Activated CD4-positive, alpha-beta memory T cell treated with anti-CD3 and anti-CD28 coated beads for 36 hours (primary cell): ENCODE results near the gene XKR8. TPM values are rescaled to one million over a fixed set of nuclear protein-coding genes. Genes with fewer than 3 reads are reported as not detected.

Source experiments
- CTCF ChIA-PET: fragments of 350-600 bp; sonication (Branson Sonifier 250); formaldehyde crosslinking; loops from one replicate; lab custom pipeline; 2021; ENCODE audit warnings: antibody characterized with exemption, inconsistent platforms; lab: Charles Lee
- POLR2A ChIA-PET: fragments of 350-600 bp; sonication (Branson Sonifier 250); formaldehyde crosslinking; loops from one replicate; lab custom pipeline; 2021; ENCODE audit warnings: antibody characterized with exemption; lab: Charles Lee
- DNase-seq: peaks from one replicate; pipeline ENCODE4 v3.0.0-alpha.2; 2020
- H3K27ac Mint-ChIP-seq: one replicate; pipeline ENCODE4 v1.8.0; 2021; ENCODE audit warnings: mixed read lengths
- H3K27me3 Mint-ChIP-seq: one replicate; pipeline ENCODE4 v1.8.0; 2021; ENCODE audit warnings: mixed read lengths
- H3K36me3 Mint-ChIP-seq: one replicate; pipeline ENCODE4 v1.8.0; 2021; ENCODE audit warnings: mixed read lengths
- H3K4me1 Mint-ChIP-seq: one replicate; pipeline ENCODE4 v1.8.0; 2021; ENCODE audit warnings: low read depth, mixed read lengths
- H3K4me3 Mint-ChIP-seq: one replicate; pipeline ENCODE4 v1.8.0; 2021; ENCODE audit warnings: mild to moderate bottlenecking, mixed read lengths
- H3K9me3 Mint-ChIP-seq: one replicate; pipeline ENCODE4 v1.8.0; 2021; ENCODE audit warnings: mixed read lengths
- intact Hi-C: fragments of 100-400 bp; cut with micrococcal nuclease; formaldehyde crosslinking; loops from one replicate; pipeline ENCODE4 v1.15.1; 2023
- total RNA-seq, 2 experiments: library from RNA; stranded (reverse); gene quantifications; one replicate each; pipeline ENCODE4 v1.2.3, GENCODE V29; 2021

The XKR8 gene, protein sequence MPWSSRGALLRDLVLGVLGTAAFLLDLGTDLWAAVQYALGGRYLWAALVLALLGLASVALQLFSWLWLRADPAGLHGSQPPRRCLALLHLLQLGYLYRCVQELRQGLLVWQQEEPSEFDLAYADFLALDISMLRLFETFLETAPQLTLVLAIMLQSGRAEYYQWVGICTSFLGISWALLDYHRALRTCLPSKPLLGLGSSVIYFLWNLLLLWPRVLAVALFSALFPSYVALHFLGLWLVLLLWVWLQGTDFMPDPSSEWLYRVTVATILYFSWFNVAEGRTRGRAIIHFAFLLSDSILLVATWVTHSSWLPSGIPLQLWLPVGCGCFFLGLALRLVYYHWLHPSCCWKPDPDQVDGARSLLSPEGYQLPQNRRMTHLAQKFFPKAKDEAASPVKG
- total RNA-seq, result 1 to 10 TPM; 7.1 to 8.9 TPM

DNA sequence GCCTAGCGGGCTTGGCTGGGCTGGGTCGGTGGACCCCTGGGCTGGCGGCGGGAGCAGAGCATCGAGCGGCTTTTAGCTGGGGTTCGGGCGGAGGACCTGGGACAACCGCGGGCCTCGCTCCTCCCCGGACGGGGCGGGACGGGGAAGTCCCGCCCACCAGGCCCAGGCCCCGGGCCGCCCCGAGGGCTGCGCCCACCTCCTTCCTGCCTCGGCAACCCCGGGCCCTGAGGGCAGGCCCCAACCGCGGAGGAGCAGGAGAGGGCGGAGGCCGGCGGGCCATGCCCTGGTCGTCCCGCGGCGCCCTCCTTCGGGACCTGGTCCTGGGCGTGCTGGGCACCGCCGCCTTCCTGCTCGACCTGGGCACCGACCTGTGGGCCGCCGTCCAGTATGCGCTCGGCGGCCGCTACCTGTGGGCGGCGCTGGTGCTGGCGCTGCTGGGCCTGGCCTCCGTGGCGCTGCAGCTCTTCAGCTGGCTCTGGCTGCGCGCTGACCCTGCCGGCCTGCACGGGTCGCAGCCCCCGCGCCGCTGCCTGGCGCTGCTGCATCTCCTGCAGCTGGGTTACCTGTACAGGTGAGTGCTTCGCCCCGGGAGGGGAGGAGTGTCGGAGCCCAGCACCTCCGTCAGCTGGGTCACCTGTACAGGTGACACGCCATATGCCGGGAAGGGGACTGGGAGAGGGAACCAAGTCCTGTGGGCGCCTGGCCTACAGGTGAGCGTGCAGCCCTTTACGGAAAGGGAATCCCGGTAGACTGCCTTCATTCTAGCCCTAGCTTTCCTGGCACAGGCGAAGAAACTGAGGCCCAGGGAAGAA is at the start of gene XKR8:
Gene XKR8, plus strand, starts transcription at position 182 of the 812 bp plus-strand sequence. Its CDS starts 97 bp downstream, at position 279.
- CTCF ChIA-PET, result interaction anchor here (1.1 to 4.2 kb wide), 3 partner anchors 12 to 291 kb away, joined by 3 to 14 read pairs (median 4); no protein-coding TSS in a partner anchor
- POLR2A ChIA-PET, result interaction anchor here (0.6 to 0.8 kb wide), 4 partner anchors 15 to 622 kb away, joined by 3 to 4 read pairs (median 3); no protein-coding TSS in a partner anchor
- Mint-ChIP-seq H3K36me3 (no peaks in the 10 kb centered on the region), H3K4me1 (peaks cover 20% of the 10 kb centered on the region), H3K27ac (peak within 1 kb of the TSS; percentile 82), H3K9me3 (no peaks in the 10 kb centered on the region), H3K4me3 (peak within 1 kb of the TSS; percentile 78), H3K27me3 (no peaks in the 10 kb centered on the region)
- DNase-seq, result peak; percentile 89
- intact Hi-C loops, result loop anchor here (1.0 kb wide), 1 partner anchor 19 kb away; no protein-coding TSS in a partner anchor

- peak; percentile 46 for DNase-seq
- intact Hi-C loops, result loop anchor here (1.0 to 2.0 kb wide), 3 partner anchors 21 to 288 kb away; partner anchors contain the start of gene STX12
- peak overlapping the region; percentile 52 for H3K4me3 Mint-ChIP-seq
- H3K9me3 Mint-ChIP-seq, result peaks cover 7% of the 10 kb centered on the region
- ChIA-PET POLR2A (interaction anchor here (0.7 to 1.4 kb wide), 4 partner anchors 32 to 595 kb away, joined by 3 to 4 read pairs (median 4); partner anchors contain the start of gene THEMIS2), CTCF (interaction anchor here (0.7 to 1.2 kb wide), 2 partner anchors 28 to 914 kb away, joined by 3 read pairs; no protein-coding TSS in a partner anchor)
- peaks cover 21% of the 10 kb centered on the region for H3K4me1 Mint-ChIP-seq
- H3K36me3 Mint-ChIP-seq, result peaks cover 36% of the 10 kb centered on the region
- peak overlapping the region; percentile 93 for H3K27ac Mint-ChIP-seq
- H3K27me3 Mint-ChIP-seq, result no peaks in the 10 kb centered on the region
These were observed 47.3 kb upstream of the XKR8 start for GRCh38 chr1:27912429-27912828.

DNA sequence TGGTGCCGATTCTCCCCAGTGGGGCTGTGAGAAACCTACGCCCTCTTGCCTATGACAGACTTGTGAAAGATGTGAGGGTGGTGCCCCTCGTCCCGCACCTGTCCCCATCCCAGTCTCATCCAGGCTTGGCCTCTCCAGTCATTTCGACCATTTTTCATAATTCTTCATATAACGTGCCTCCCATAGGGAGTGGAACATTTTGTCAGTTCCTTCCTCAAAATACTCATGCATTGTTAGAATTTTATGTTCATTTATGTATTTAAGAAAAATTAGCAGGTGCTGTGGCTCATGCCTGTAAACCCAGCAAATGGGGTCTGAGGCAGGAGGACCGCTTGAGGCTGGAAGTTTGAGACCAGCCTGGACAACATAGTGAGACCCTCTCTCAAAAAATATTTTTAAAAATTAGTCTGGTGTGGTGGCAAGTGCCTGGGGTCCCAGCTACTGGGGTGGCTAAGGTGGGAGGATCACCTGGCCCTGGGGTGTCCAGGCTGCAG is 44.6 kb upstream of the XKR8 start:
- H3K27me3 Mint-ChIP-seq, result no peaks in the 10 kb centered on the region
- CTCF ChIA-PET, result no interaction called here

DNA sequence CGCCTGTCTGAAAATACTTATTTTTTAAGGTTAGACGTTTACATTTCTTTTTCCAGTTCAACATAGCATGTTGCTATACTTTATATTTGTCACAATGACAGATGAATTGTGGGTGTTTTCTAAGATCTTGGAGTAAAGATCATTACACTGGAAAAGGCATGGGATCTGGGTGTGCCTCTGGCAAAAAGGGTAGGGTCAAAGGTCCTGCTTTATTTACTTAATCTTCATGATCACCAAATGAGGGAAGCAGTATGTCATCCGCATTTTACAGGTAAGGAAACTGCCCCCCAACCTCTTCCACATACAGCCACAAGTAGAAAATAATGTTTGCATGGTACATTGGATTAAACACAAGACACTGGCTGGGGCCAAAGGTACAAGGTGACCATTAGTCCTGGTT is 37.5 kb upstream of the XKR8 start:
- no peak overlapping the region for H3K27ac Mint-ChIP-seq
- no peak overlapping the region for H3K4me3 Mint-ChIP-seq
- DNase-seq, result no peak
- no peaks in the 10 kb centered on the region for H3K27me3 Mint-ChIP-seq
- no peaks in the 10 kb centered on the region for H3K36me3 Mint-ChIP-seq
- CTCF ChIA-PET, result no interaction called here
- H3K9me3 Mint-ChIP-seq, result no peaks in the 10 kb centered on the region
- H3K4me1 Mint-ChIP-seq, result no peaks in the 10 kb centered on the region
- POLR2A ChIA-PET, result no interaction called here
- intact Hi-C loops, result no loop called here

More for the DNA sequence above, 44.6 kb upstream of the XKR8 start:
- Mint-ChIP-seq H3K36me3 (peaks cover 24% of the 10 kb centered on the region), H3K4me1 (peaks cover 19% of the 10 kb centered on the region), H3K4me3 (peak overlapping the region; percentile 100), H3K27ac (peak overlapping the region; percentile 99), H3K9me3 (peaks cover 7% of the 10 kb centered on the region)
- POLR2A ChIA-PET, result no interaction called here
- intact Hi-C loops, result no loop called here
- DNase-seq, result no peak

- POLR2A ChIA-PET, result no interaction called here
- no peak overlapping the region for H3K27ac Mint-ChIP-seq
- H3K36me3 Mint-ChIP-seq, result no peaks in the 10 kb centered on the region
- intact Hi-C loops, result no loop called here
- CTCF ChIA-PET, result interaction anchor here (1.1 kb wide), 1 partner anchor 71 kb away, joined by 5 read pairs; no protein-coding TSS in a partner anchor
- no peak overlapping the region for H3K4me3 Mint-ChIP-seq
- H3K9me3 Mint-ChIP-seq, result no peaks in the 10 kb centered on the region
- no peak for DNase-seq
- H3K4me1 Mint-ChIP-seq, result no peaks in the 10 kb centered on the region
- H3K27me3 Mint-ChIP-seq, result peaks cover 3% of the 10 kb centered on the region
These were observed 31.4 kb upstream of the XKR8 start for GRCh38 chr1:27928216-27928954.

- H3K4me1 Mint-ChIP-seq, result peaks cover 4% of the 10 kb centered on the region
- no peak for DNase-seq
- ChIA-PET POLR2A (no interaction called here), CTCF (interaction anchor here (3.0 kb wide), 1 partner anchor 10 kb away, joined by 12 read pairs; no protein-coding TSS in a partner anchor)
- no peak overlapping the region for H3K4me3 Mint-ChIP-seq
- intact Hi-C loops, result no loop called here
- no peaks in the 10 kb centered on the region for H3K9me3 Mint-ChIP-seq
- no peaks in the 10 kb centered on the region for H3K36me3 Mint-ChIP-seq
- H3K27me3 Mint-ChIP-seq, result peaks cover 12% of the 10 kb centered on the region
- H3K27ac Mint-ChIP-seq, result no peak overlapping the region
These were observed 28.6 kb upstream of the XKR8 start for GRCh38 chr1:27931184-27931583.

DNA sequence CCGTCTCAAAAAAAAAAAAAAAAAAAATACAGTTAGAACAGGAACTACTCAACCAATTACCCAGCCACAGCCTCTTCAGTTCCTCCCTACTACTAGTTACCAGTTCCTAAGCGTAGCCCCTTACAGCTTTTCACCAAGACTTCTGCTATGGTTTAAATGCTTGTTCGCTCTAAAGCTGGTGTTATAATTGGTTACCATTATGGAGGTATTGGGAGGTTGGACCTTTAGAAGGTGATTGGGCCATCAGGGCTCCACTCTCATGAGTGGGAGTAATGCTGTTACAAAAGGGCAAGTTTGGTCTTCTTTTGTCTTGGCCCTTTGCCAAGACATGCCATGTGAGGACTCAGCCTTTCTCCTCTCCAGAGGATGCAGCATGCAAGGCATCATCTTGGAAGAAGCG is 28.0 kb upstream of the XKR8 start:
- H3K27me3 Mint-ChIP-seq, result peaks cover 12% of the 10 kb centered on the region
- no peak overlapping the region for H3K27ac Mint-ChIP-seq
- intact Hi-C loops, result no loop called here
- CTCF ChIA-PET, result interaction anchor here (3.0 kb wide), 1 partner anchor 9 kb away, joined by 12 read pairs; no protein-coding TSS in a partner anchor
- H3K4me1 Mint-ChIP-seq, result peaks cover 4% of the 10 kb centered on the region
- no peaks in the 10 kb centered on the region for H3K9me3 Mint-ChIP-seq
- POLR2A ChIA-PET, result no interaction called here
- DNase-seq, result no peak
- H3K36me3 Mint-ChIP-seq, result no peaks in the 10 kb centered on the region
- no peak overlapping the region for H3K4me3 Mint-ChIP-seq

DNA sequence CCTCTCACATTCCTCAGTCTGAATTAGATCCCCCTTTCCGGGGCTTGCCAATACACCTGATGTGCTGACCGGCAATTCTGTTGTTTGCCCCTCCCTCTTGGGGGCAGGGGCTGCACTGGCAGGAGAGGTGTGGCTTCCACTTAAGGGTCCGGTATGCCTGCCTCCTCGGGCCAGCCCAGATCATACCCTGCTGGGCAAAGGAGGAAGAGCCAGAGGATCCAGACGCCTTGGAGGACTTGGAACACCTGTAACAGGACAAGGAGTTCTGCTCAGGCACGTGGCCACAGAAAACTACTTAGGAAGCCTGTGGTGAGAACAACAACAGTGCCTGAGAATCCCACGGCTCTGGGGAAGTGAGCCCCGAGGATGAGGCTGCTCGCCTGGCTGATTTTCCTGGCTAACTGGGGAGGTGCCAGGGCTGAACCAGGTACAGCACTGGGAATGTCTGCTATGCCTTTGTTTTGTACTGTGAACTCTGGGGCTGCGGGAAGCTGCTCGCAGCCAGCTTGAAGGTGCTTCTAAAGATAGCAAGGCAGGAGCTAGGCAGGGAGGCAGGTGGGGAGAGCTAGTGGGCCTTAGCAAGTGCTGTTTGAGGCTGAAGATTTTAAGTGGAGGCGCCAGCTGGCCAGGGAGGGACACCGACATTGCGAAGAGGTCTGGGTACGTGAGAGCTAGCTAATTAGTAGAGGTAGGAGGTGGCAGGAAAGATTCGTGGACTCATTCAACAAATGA is 24.8 kb upstream of the XKR8 start, which contains the start of gene SMPDL3B:
Gene SMPDL3B, plus strand, starts transcription at position 183 of the 732 bp plus-strand sequence. Its CDS starts 184 bp downstream, at position 367.
- intact Hi-C loops, result no loop called here

GRCh38 chr1:27935721-27936120 is 24.1 kb upstream of the XKR8 start:
- intact Hi-C loops, result no loop called here
- Mint-ChIP-seq H3K9me3 (no peaks in the 10 kb centered on the region), H3K4me1 (peaks cover 12% of the 10 kb centered on the region), H3K36me3 (no peaks in the 10 kb centered on the region), H3K27me3 (peaks cover 12% of the 10 kb centered on the region), H3K27ac (no peak overlapping the region), H3K4me3 (no peak overlapping the region)
- ChIA-PET POLR2A (no interaction called here), CTCF (interaction anchor here (0.7 to 1.1 kb wide), 3 partner anchors 12 to 1400 kb away, joined by 3 to 4 read pairs (median 3); no protein-coding TSS in a partner anchor)
- no peak for DNase-seq

More for the DNA sequence above, 24.8 kb upstream of the XKR8 start, which contains the start of gene SMPDL3B:
- POLR2A ChIA-PET, result interaction anchor here (0.6 kb wide), 1 partner anchor 13 kb away, joined by 6 read pairs; no protein-coding TSS in a partner anchor
- no peak for DNase-seq
- Mint-ChIP-seq H3K9me3 (no peaks in the 10 kb centered on the region), H3K4me3 (peak within 1 kb of the TSS; percentile 3), H3K27ac (no peak within 1 kb of the TSS), H3K36me3 (no peaks in the 10 kb centered on the region), H3K4me1 (peaks cover 5% of the 10 kb centered on the region), H3K27me3 (peaks cover 12% of the 10 kb centered on the region)
- CTCF ChIA-PET, result interaction anchor here (0.6 to 1.1 kb wide), 3 partner anchors 11 to 836 kb away, joined by 3 to 5 read pairs (median 4); no protein-coding TSS in a partner anchor

DNA sequence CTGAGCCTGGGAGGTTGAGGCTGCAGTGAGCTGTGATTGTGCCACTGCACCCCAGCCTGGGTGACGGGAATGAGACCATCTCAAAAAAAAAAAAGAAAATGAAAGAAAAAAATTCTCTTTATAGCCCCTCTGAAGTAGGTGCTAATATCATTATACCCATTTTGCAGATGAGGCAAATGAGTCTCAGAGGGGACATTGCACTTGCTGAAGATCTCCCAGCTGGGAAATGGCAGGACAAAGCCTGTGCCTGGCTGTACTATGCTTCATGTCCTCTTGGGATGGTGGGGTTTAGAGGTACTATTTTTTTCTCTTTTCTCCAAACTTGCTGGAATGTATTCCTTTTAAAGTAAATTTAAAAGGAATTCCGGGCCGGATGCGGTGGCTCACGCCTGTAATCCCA is 23.4 kb upstream of the XKR8 start:
- CTCF ChIA-PET, result interaction anchor here (0.7 kb wide), 1 partner anchor 1401 kb away, joined by 3 read pairs; no protein-coding TSS in a partner anchor

More for the DNA sequence above, 23.4 kb upstream of the XKR8 start:
- intact Hi-C loops, result no loop called here
- Mint-ChIP-seq H3K27ac (no peak overlapping the region), H3K27me3 (peaks cover 12% of the 10 kb centered on the region), H3K9me3 (no peaks in the 10 kb centered on the region), H3K4me1 (peaks cover 13% of the 10 kb centered on the region), H3K4me3 (no peak overlapping the region), H3K36me3 (no peaks in the 10 kb centered on the region)
- POLR2A ChIA-PET, result no interaction called here
- no peak for DNase-seq
